ENCODE measurements around the gene STIP1. TPM values are rescaled to one million over a fixed set of nuclear protein-coding genes. Genes with fewer than 3 reads are reported as not detected.

Gene STIP1
- total RNA-seq, 1 experiment from 2014 or later: 338 TPM

DNA sequence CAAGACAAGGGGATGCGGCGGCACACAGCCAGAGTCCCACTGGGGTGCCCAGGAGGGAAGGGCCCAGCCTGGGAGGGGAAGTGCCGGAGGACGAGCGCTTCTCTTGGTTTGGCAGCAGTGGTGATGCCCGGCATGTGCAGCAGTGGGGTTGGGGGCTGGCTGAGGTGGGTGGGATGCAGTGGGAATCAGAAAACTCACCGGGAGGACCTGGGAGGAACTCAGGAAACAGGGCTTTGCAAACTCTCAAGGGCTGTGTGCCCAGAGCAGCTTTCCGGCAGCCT lies 23.5 kb downstream of the STIP1 start:
- Mint-ChIP-seq H3K4me3 (no peak overlapping the region), H3K36me3 (ENCODE audit: insufficient read depth in 1 of 3, low read depth in 3 of 3) (peaks cover 6 to 52% (median 40%) of the 10 kb centered on the region in 3 experiments), H3K9me3 (no peaks in the 10 kb centered on the region), H3K27me3 (ENCODE audit: low read depth) (no peaks in the 10 kb centered on the region), H3K27ac (peak overlapping the region in 2 of 3 experiments; percentile 62 to 92; a peak in 2 of 7 replicates), H3K4me1 (peaks cover 2 to 3% of the 10 kb centered on the region in 2 experiments; a peak in 3 of 4 replicates)
- Histone ChIP-seq H4K8ac (replicated peaks; ENCODE audit: insufficient read length, low read depth, low read length) (no peak overlapping the region), H3K79me2 (ENCODE audit: insufficient read depth, low read length) (no peaks in the 10 kb centered on the region), H3K4ac (ENCODE audit: low read depth, low read length) (no peak overlapping the region), H2BK20ac (ENCODE audit: low read depth, low read length, poor library complexity, severe bottlenecking) (no peak overlapping the region), H3T11ph (ENCODE audit: low read length) (no peak overlapping the region), H3K9ac (ENCODE audit: extremely low read depth, insufficient read length, low read length) (no peak overlapping the region), H3K79me1 (ENCODE audit: insufficient read depth, low read depth, low read length, poor library complexity, severe bottlenecking) (no peaks in the 10 kb centered on the region), H2BK15ac (ENCODE audit: low read depth, low read length) (no peak overlapping the region), H3K56ac (ENCODE audit: insufficient read length, low read depth, low read length) (no peak overlapping the region), H2AK5ac (ENCODE audit: insufficient read length, low read length) (no peak overlapping the region), H3K4me1 (ENCODE audit: insufficient read depth, low read length) (no peaks in the 10 kb centered on the region), H3K4me2 (ENCODE audit: insufficient read depth, insufficient read length, low read length) (no peak overlapping the region), H3K27ac (ENCODE audit: insufficient read length, low read depth, low read length) (no peak overlapping the region), H4K5ac (ENCODE audit: insufficient read length, low read depth, low read length) (no peak overlapping the region), H2BK120ac (ENCODE audit: low read depth, low read length, poor library complexity, severe bottlenecking) (no peak overlapping the region), H3K23ac (ENCODE audit: insufficient read length, low read depth, low read length) (no peak overlapping the region), H2BK12ac (ENCODE audit: insufficient read length, low read depth, low read length) (no peak overlapping the region), H2BK5ac (ENCODE audit: insufficient read length, low read length) (no peak overlapping the region), H3K14ac (ENCODE audit: insufficient read depth, low read length) (no peak overlapping the region), H3K23me2 (ENCODE audit: insufficient read length, low read depth, low read length, poor library complexity, severe bottlenecking) (no peaks in the 10 kb centered on the region), H3K18ac (ENCODE audit: insufficient read length, low read depth, low read length) (no peak overlapping the region), H2AFZ (ENCODE audit: low read length) (no peak overlapping the region), H3K27me3 (ENCODE audit: insufficient read depth, low read length) (no peaks in the 10 kb centered on the region), H4K91ac (ENCODE audit: insufficient read length, low read depth, low read length) (no peak overlapping the region), H3K9me3 (ENCODE audit: control insufficient read depth, low read depth, low read length) (no peaks in the 10 kb centered on the region), H4K20me1 (ENCODE audit: control insufficient read depth, insufficient read depth, insufficient read length) (no peaks in the 10 kb centered on the region)
- no CpG with 5 or more reads among the region's 8 CpGs for WGBS (ENCODE audit: extremely low coverage, insufficient read length, low lambda C conversion rate)
- TF ChIP-seq, protein P1, sequence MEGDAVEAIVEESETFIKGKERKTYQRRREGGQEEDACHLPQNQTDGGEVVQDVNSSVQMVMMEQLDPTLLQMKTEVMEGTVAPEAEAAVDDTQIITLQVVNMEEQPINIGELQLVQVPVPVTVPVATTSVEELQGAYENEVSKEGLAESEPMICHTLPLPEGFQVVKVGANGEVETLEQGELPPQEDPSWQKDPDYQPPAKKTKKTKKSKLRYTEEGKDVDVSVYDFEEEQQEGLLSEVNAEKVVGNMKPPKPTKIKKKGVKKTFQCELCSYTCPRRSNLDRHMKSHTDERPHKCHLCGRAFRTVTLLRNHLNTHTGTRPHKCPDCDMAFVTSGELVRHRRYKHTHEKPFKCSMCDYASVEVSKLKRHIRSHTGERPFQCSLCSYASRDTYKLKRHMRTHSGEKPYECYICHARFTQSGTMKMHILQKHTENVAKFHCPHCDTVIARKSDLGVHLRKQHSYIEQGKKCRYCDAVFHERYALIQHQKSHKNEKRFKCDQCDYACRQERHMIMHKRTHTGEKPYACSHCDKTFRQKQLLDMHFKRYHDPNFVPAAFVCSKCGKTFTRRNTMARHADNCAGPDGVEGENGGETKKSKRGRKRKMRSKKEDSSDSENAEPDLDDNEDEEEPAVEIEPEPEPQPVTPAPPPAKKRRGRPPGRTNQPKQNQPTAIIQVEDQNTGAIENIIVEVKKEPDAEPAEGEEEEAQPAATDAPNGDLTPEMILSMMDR (conservative IDR thresholded peaks at IDR 0.05): no peak
- no peak for DNase-seq

All from H9 (cell line).